IPS-18c (cell line): ENCODE data around the gene CSTPP1.
"Not testable (repeated sequence)": the region's sequence is repeated elsewhere in the genome, so short reads cannot be mapped to it uniquely, and the experiment has no call there.

Source experiments
- H3K4me3 ChIP-seq: 2 replicates; pipeline ENCODE4 v1.7.0; 2013; ENCODE audit warnings: low read depth, mild to moderate bottlenecking, low read length, moderate library complexity; ENCODE audit not compliant: insufficient read depth
- H3K9me3 ChIP-seq: one replicate; pipeline ENCODE4 v1.6.1; 2013; ENCODE audit warnings: mild to moderate bottlenecking, low read length, moderate library complexity; ENCODE audit not compliant: control insufficient read depth, insufficient read depth

CSTPP1 gene

GRCh38 chr11:46972821-46973220 is 36.3 kb downstream of the CSTPP1 start:
- H3K9me3 ChIP-seq = no peaks in the 10 kb centered on the region

GRCh38 chr11:46976182-46976854 is 39.8 kb downstream of the CSTPP1 start:
- Histone ChIP-seq H3K9me3 (no peaks in the 10 kb centered on the region), H3K4me3 (no peak overlapping the region)

More at GRCh38 chr11:46972821-46973220, 36.3 kb downstream of the CSTPP1 start:
- H3K4me3 ChIP-seq = no peak overlapping the region

- no peaks in the 10 kb centered on the region for H3K9me3 ChIP-seq
- no peak overlapping the region for H3K4me3 ChIP-seq
These were observed 40.7 kb downstream of the CSTPP1 start for GRCh38 chr11:46977038-46977813.

DNA sequence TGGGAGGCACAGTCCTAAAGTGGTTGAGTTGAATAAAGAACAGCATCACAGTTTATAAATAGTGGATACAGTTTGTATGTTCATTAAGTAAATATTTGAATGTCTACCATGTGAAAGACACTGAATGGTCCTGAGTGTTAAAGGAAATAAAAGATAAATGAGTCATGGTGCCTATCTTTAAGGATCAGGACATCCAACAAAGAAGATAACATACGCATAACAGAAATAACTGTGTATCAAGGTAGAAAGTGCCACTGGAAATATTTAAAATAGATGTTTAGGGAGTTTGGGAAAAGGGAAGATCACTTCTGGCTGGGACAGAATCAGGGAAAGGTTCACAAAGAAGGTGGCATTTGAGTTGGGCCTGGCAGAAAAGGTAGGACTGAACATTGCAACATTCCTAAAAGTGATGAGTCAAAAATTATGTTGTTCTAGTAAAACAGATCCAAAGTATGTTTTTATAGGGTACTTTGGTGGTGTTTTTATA is 41.5 kb downstream of the CSTPP1 start:
- no peak overlapping the region for H3K4me3 ChIP-seq

GRCh38 chr11:46979358-46979757 is 42.8 kb downstream of the CSTPP1 start:
- no peak overlapping the region for H3K4me3 ChIP-seq
- no peaks in the 10 kb centered on the region for H3K9me3 ChIP-seq

More for the DNA sequence above, 41.5 kb downstream of the CSTPP1 start:
- H3K9me3 ChIP-seq = no peaks in the 10 kb centered on the region

- H3K4me3 ChIP-seq = no peak overlapping the region
- no peaks in the 10 kb centered on the region for H3K9me3 ChIP-seq
These were observed 44.9 kb downstream of the CSTPP1 start for GRCh38 chr11:46981436-46981835.

DNA sequence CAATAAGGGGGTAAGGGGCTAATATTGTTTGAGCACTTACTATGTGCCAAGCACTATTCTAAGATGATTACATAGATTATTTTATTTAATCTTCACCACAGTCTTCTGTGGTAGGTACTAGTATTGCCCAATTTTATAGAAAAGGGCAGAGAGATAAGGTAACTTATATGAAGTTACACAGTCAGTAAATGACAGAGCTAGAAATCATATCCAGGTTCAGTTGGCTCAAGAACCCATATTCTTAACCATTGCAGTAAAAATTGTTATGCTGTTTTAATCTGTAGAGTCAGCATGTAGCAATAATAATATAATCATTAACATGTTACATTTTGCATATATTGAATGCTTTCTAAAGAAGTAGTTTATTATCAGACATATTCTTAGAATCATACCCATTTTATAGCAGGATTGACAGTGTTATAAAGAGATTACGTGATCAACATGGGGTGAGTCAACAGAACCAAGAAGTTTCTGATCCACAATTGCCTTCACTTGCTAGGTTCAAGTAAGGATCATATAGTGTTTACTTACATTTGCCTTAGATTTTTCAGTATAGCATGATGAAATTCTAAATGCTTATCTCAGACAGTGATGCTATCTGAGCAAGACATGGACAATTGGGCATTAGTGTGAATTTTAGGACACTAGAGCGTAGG is 46.4 kb downstream of the CSTPP1 start:
- H3K9me3 ChIP-seq = no peaks in the 10 kb centered on the region
- H3K4me3 ChIP-seq = no peak overlapping the region

- Histone ChIP-seq H3K9me3 (no peaks in the 10 kb centered on the region), H3K4me3 (no peak overlapping the region)
These were observed 47.0 kb downstream of the CSTPP1 start for GRCh38 chr11:46983598-46983997.

GRCh38 chr11:46984548-46984947 is 48.0 kb downstream of the CSTPP1 start:
- no peaks in the 10 kb centered on the region for H3K9me3 ChIP-seq
- H3K4me3 ChIP-seq = no peak overlapping the region

DNA sequence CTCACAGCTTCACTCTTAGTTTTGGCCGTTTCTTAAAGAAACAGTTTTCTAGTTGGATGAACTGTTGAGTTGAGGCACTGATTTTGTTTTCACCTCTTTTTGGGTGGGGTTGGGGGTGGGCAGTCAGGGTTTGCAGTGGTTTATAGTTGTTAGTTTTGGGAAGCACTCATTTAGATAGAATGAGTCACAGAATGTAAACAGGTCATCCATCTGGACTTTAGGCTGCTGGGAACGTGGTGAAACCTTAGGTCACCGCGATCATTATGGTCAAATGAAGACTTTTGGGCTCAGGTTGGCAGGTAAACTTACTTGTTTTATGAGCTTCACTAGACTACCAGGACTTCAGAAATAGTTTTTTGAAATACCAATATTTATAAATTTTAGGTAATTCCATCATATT is 48.4 kb downstream of the CSTPP1 start:
- H3K4me3 ChIP-seq = no peak overlapping the region
- H3K9me3 ChIP-seq = no peaks in the 10 kb centered on the region

DNA sequence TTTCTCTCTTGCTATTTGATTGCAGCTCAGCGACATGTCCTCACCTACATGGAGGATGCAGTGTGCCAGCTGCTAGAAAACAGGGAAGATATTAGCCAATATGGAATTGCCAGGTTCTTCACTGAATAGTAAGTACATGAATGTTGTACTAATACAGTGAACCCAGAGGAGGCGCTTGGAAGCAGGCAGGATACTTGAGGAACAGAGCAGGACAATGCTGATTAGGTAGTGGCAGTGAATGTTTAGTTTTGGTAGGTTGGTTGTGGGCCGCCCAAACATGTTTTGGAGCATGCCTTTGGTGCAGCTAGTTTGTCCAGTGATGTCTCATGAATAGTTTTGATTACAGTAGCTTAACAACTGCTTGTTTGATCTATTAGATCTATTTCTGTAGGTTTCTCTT is 50.6 kb downstream of the CSTPP1 start:
- H3K4me3 ChIP-seq = no peak overlapping the region

DNA sequence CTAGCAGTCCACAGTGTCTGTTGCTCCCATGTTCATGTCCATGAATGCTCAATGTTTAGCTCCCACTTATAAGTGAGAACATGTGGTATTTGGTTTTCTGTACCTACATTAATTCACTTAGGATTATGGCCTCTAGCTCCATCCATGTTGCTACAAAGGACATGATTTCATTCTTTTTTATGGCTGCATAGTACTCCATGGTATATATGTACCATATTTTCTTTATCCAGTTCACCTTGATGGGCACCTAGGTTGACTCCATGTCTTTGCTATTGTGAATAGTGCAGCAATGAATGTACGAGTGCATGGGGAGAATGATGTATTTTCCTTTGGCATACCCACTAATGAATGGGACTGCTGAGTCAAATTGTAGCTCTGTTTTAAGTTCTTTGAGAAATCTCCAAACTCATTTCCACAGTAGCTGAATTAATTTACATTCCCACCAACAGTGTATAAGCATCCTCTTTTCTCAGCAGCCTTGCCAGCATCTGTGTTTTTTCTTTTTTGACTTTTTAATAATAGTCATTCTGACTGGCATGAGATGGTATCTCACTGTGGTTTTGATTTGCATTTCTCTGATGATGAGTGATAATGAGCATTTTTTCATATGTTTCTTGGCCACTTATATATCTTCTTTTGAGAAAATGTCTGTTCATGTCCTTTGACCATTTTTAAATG is 53.4 kb downstream of the CSTPP1 start:
- H3K4me3 ChIP-seq, H3K9me3 ChIP-seq: not testable (repeated sequence)

More for the DNA sequence above, 50.6 kb downstream of the CSTPP1 start:
- H3K9me3 ChIP-seq = no peaks in the 10 kb centered on the region

DNA sequence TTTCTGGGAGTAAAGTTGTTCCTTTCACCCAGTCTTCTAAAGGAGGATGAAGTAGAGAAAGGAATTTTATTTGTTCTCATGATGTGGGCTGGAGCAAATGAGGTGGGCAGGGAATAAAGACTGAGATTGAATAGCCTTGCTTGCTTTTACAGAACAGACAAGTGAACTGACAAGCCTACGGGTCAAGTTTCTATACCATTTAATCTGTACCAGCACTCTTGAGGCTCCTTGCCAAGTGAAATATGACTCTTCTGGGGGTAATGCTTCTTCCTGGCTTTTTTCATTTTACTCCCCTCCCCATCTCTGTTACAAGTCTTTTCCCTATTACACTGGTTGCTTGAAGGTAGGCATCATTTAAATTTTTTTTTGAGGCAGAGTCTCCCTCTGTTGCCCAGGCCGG is 54.8 kb downstream of the CSTPP1 start:
- no peak overlapping the region for H3K4me3 ChIP-seq
- H3K9me3 ChIP-seq = no peaks in the 10 kb centered on the region

DNA sequence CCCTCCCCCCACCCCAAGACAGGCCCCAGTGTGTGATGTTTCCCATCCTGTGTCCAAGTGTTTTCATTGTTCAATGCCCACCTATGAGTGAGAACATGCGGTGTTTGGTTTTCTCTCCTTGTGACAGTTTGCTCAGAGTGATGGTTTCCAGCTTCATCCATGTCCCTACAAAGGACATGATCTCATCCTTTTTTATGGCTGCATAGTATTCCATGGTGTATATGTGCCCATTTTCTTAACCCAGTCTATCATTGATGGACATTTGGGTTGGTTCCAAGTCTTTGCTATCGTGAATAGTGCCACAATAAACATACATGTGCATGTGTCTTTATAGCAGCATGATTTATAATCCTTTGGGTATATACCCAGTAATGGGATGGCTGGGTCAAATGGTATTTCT is 55.8 kb downstream of the CSTPP1 start:
- not testable (repeated sequence) for H3K4me3 ChIP-seq

GRCh38 chr11:46997796-46998195 is 61.2 kb downstream of the CSTPP1 start:
- H3K9me3 ChIP-seq, H3K4me3 ChIP-seq: not testable (repeated sequence)

More for the DNA sequence above, 55.8 kb downstream of the CSTPP1 start:
- H3K9me3 ChIP-seq = not testable (repeated sequence)

GRCh38 chr11:46999217-46999616 is 62.7 kb downstream of the CSTPP1 start:
- Histone ChIP-seq H3K4me3 (no peak overlapping the region), H3K9me3 (peaks cover 2% of the 10 kb centered on the region)

DNA sequence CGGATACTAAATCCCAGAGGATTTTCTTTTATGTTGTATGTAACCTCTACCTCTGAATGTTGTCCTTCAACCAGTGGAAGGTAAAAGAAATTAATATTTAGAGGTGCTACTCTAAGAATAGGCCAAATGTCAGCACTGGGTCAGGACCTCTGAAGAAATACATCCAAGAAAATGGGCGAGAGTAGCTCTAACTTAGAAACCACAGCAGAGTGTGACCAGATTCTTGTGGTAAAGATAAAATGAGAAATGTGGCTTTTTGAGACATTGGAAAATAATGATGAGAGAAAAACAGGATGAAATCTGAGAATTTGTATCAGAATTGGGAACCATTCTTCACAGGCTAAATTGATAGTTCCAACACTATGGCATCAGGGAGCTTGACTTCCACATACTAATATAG is 63.5 kb downstream of the CSTPP1 start:
- Histone ChIP-seq H3K9me3 (peaks cover 2% of the 10 kb centered on the region), H3K4me3 (no peak overlapping the region)
